Coronary artery (tissue), 2 donors: Measurements from ENCODE around the gene PRSS22.

Experiments
- DNase-seq: peaks from one replicate; pipeline ENCODE4 v3.0.0-alpha.2; 2017; ENCODE audit warnings: low spot score
- H3K27ac ChIP-seq, 2 donors: fragments of 200-600 bp; sonication (generic); one replicate each; pipeline ENCODE4 v1.5.1; 2016 to 2019
- H3K4me3 ChIP-seq: fragments of 200-600 bp; sonication (generic); 2 replicates; pipeline ENCODE4 v1.5.1; 2016; ENCODE audit warnings: mild to moderate bottlenecking, moderate library complexity
- CTCF ChIP-seq: fragments of 200-600 bp; sonication (generic); IDR thresholded peaks from one replicate; pipeline ENCODE4 v1.5.1; 2019; ENCODE audit warnings: antibody characterized with exemption

The PRSS22 gene

GRCh38 chr16:2811703-2812471 lies 46.1 kb downstream of the PRSS22 start:
- Histone ChIP-seq H3K27ac (no peak overlapping the region), H3K4me3 (no peak overlapping the region)
- TF ChIP-seq CTCF: no peak
- no peak for DNase-seq

- no peak for TF ChIP-seq CTCF
Measured at GRCh38 chr16:2810651-2811050, 47.3 kb downstream of the PRSS22 start.

GRCh38 chr16:2809149-2809760 lies 48.7 kb downstream of the PRSS22 start:
- Histone ChIP-seq H3K27ac (no peak overlapping the region), H3K4me3 (no peak overlapping the region)
- no peak for DNase-seq
- TF ChIP-seq CTCF: no peak

More at GRCh38 chr16:2810651-2811050, 47.3 kb downstream of the PRSS22 start:
- no peak overlapping the region for H3K27ac ChIP-seq
- H3K4me3 ChIP-seq: no peak overlapping the region
- no peak for DNase-seq

GRCh38 chr16:2808181-2808580 lies 49.8 kb downstream of the PRSS22 start:
- Histone ChIP-seq H3K4me3 (no peak overlapping the region), H3K27ac (no peak overlapping the region)
- DNase-seq: no peak
- no peak for TF ChIP-seq CTCF

GRCh38 chr16:2806286-2806685 lies 51.7 kb downstream of the PRSS22 start:
- Histone ChIP-seq H3K27ac (no peak overlapping the region), H3K4me3 (no peak overlapping the region)
- no peak for DNase-seq
- no peak for TF ChIP-seq CTCF

- Histone ChIP-seq H3K27ac (no peak overlapping the region), H3K4me3 (no peak overlapping the region)
- no peak for TF ChIP-seq CTCF
- DNase-seq: no peak
Measured at GRCh38 chr16:2804728-2805127, 53.2 kb downstream of the PRSS22 start.
